ENCODE results near the gene ZFAND3.

DNA sequence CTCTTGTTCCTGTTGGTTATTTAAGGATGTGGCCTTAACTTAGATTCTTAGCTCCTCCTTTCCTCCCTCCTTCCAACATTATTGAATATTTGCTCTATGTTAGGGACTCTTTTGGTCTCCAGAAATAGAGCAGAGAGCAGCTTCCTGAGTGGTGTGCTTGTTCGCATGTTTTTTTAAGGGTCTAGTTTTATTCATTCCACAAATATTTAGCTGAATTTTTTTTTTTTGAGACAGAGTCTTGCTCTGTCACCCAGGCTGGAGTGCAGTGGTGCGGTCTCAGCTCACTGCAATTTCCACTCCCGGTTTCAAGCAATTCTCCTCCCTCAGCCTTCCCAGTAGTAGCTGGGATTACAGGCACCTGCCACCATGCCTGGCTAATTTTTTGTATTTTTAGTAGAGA lies 169.2 kb downstream of the ZFAND3 start:
- no peak for TF ChIP-seq EZH2 (IDR thresholded peaks at IDR 0.05; ENCODE audit: borderline replicate concordance, low read length)
- TF ChIP-seq, protein P1, sequence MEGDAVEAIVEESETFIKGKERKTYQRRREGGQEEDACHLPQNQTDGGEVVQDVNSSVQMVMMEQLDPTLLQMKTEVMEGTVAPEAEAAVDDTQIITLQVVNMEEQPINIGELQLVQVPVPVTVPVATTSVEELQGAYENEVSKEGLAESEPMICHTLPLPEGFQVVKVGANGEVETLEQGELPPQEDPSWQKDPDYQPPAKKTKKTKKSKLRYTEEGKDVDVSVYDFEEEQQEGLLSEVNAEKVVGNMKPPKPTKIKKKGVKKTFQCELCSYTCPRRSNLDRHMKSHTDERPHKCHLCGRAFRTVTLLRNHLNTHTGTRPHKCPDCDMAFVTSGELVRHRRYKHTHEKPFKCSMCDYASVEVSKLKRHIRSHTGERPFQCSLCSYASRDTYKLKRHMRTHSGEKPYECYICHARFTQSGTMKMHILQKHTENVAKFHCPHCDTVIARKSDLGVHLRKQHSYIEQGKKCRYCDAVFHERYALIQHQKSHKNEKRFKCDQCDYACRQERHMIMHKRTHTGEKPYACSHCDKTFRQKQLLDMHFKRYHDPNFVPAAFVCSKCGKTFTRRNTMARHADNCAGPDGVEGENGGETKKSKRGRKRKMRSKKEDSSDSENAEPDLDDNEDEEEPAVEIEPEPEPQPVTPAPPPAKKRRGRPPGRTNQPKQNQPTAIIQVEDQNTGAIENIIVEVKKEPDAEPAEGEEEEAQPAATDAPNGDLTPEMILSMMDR (IDR thresholded peaks at IDR 0.05; ENCODE audit: low read length), result no peak

All from OCI-LY1 (cell line).